ENCODE measurements around the gene CRTC3.

Gene CRTC3

GRCh38 chr15:90691982-90692773, 162.5 kb downstream of the CRTC3 start:
- TF ChIP-seq ZNF274 (IDR thresholded peaks at IDR 0.05; ENCODE audit: low read depth, low read length) (no peak), SUZ12 (IDR thresholded peaks at IDR 0.05; ENCODE audit: extremely low read depth, insufficient read depth, insufficient read length) (no peak), YY1 (IDR thresholded peaks at IDR 0.05; ENCODE audit: insufficient read depth, insufficient read length) (no peak)
- H3K36me3 ChIP-seq (ENCODE audit: insufficient read depth, insufficient read length, low read length) = no peaks in the 10 kb centered on the region
- no peaks in the 10 kb centered on the region for H3K27me3 ChIP-seq (ENCODE audit: insufficient read depth, insufficient read length)
- peaks cover 8% of the 10 kb centered on the region; the same call in 1 of the 2 replicates for H3K9me3 ChIP-seq (ENCODE audit: insufficient read depth, low read length)
- H3K9ac ChIP-seq (ENCODE audit: insufficient read length, low read depth) = no peak overlapping the region
- no peak for DNase-seq (ENCODE audit: low read depth, low spot score)
- no peaks in the 10 kb centered on the region for H3K4me1 ChIP-seq (ENCODE audit: insufficient read depth, insufficient read length)
- H3K4me3 ChIP-seq (ENCODE audit: insufficient read length, low read depth) = no peak overlapping the region

Measured in NT2/D1 (cell line).